ENCODE data around the gene SLC9A4. TPM values are rescaled to one million over a fixed set of nuclear protein-coding genes. Genes with fewer than 3 reads are reported as not detected.

SLC9A4 gene
- total and polyA plus RNA-seq, 2 of the 4 experiments (the other 2 are of a cell fraction) = not detected

GRCh38 chr2:102578376-102578775, 105.3 kb downstream of the SLC9A4 start:
- dilution Hi-C loops (cut with HindIII; ENCODE audit: low sequenced_read_pairs, unreplicated experiment) = no loop called here
- no peak overlapping the region for H3K27ac ChIP-seq (ENCODE audit: insufficient read depth, low read length)

More at GRCh38 chr2:102578376-102578775, 105.3 kb downstream of the SLC9A4 start:
- H3K56ac ChIP-seq (ENCODE audit: extremely low read depth, insufficient read depth, low read length) = no peak overlapping the region
- no peak overlapping the region for H2BK120ac ChIP-seq (ENCODE audit: low read depth, low read length)
- no peak overlapping the region for H2AK9ac ChIP-seq (replicated peaks; ENCODE audit: low read depth, low read length, poor library complexity)
- no peak overlapping the region for H2AFZ ChIP-seq (replicated peaks; ENCODE audit: low read length, poor library complexity)
- H3K18ac ChIP-seq (ENCODE audit: low read depth, low read length) = no peak overlapping the region
- no peak overlapping the region for H3K4me3 ChIP-seq (ENCODE audit: insufficient read depth, low read depth, low read length)
- DNase-seq = no peak
- no peak overlapping the region for H2BK20ac ChIP-seq (ENCODE audit: low read depth, low read length)
- no peak overlapping the region for H3K23ac ChIP-seq (ENCODE audit: low read depth, low read length)
- no TSS peak for BruUV-seq (replicated peaks)
- CTCF ChIA-PET = interaction anchor here (0.6 to 0.7 kb wide), 2 partner anchors 8 to 339 kb away, joined by 3 read pairs; no protein-coding TSS in a partner anchor
- no peak overlapping the region for H4K5ac ChIP-seq (ENCODE audit: low read depth, low read length)
- no peaks in the 10 kb centered on the region for H3K9me3 ChIP-seq (ENCODE audit: control insufficient read depth, insufficient read depth, low read length)
- no peak for TF ChIP-seq RCOR1 (IDR thresholded peaks at IDR 0.05; ENCODE audit: insufficient replicate concordance, low read length)
- no peak for TF ChIP-seq SMC3 (IDR thresholded peaks at IDR 0.05; ENCODE audit: low read depth, low read length)
- no peak for TF ChIP-seq CEBPB (IDR thresholded peaks at IDR 0.05; ENCODE audit: low read depth, low read length)
- no peaks in the 10 kb centered on the region for H4K20me1 ChIP-seq (ENCODE audit: insufficient read depth, low read length)
- H3K9ac ChIP-seq (ENCODE audit: low read depth, low read length) = no peak overlapping the region
- H3K14ac ChIP-seq (replicated peaks; ENCODE audit: low read depth, low read length) = no peak overlapping the region
- in situ Hi-C loops (cut with MboI; ENCODE audit: low sequenced_read_pairs) (no loop called here), intact Hi-C loops (cut with micrococcal nuclease) (no loop called here)
- no peaks in the 10 kb centered on the region for H3K4me1 ChIP-seq (ENCODE audit: control insufficient read depth, insufficient read depth, low read length)
- WGBS, 2 experiments (ENCODE audit: extremely low coverage in 2 of 2, insufficient read length in 1 of 2) = no CpG with 5 or more reads among the region's 2 CpGs
- H2AK5ac ChIP-seq (ENCODE audit: low read depth, low read length) = no peak overlapping the region
- H3K79me1 ChIP-seq (ENCODE audit: low read depth in 1 of 2, low read length in 2 of 2) = no peaks in the 10 kb centered on the region
- no peak overlapping the region for H4K8ac ChIP-seq (ENCODE audit: low read depth in 2 of 2, low read length in 2 of 2)
- no peaks in the 10 kb centered on the region for H3K9me1 ChIP-seq (ENCODE audit: insufficient read depth, low read length)
- H2BK15ac ChIP-seq (ENCODE audit: low read depth, low read length) = no peak overlapping the region
- no peaks in the 10 kb centered on the region for H3K36me3 ChIP-seq (ENCODE audit: control insufficient read depth, insufficient read depth, low read length)
- ATAC-seq (ENCODE audit: low read depth) = no peak
- no peak overlapping the region for H4K91ac ChIP-seq (ENCODE audit: insufficient read depth, low read depth, low read length)
- H2BK5ac ChIP-seq (ENCODE audit: low read depth, low read length, poor library complexity, severe bottlenecking) = no peak overlapping the region
- no peaks in the 10 kb centered on the region for H3K27me3 ChIP-seq (ENCODE audit: control insufficient read depth, insufficient read depth, low read length)
- H3K4me2 ChIP-seq (ENCODE audit: low read depth, low read length) = no peak overlapping the region
- POLR2A ChIA-PET (ENCODE audit: unreplicated experiment) = no interaction called here
- H3K4ac ChIP-seq (ENCODE audit: low read depth, low read length) = no peak overlapping the region
